DMS 273 treated with DMSO at 0.1 percent for 48 hours (cell line): ENCODE results near the gene VPS54.
"Not testable (repeated sequence)": the region's sequence is repeated elsewhere in the genome, so short reads cannot be mapped to it uniquely, and the experiment has no call there.

Source experiments
- DNase-seq: peaks from one replicate; lab custom pipeline; 2025; lab: John Stamatoyannopoulos, UW

Gene VPS54

GRCh38 chr2:63871864-63872263, 147.4 kb downstream of the VPS54 start:
- no peak for DNase-seq

GRCh38 chr2:63870679-63871078, 148.5 kb downstream of the VPS54 start:
- DNase-seq, result no peak

GRCh38 chr2:63866009-63866709, 153.1 kb downstream of the VPS54 start:
- no peak for DNase-seq

- no peak for DNase-seq
Measured at GRCh38 chr2:63865159-63865799, 153.9 kb downstream of the VPS54 start.

- no peak for DNase-seq
Measured at GRCh38 chr2:63863707-63864106, 155.5 kb downstream of the VPS54 start.

- no peak for DNase-seq
Measured at GRCh38 chr2:63862806-63863205, 156.4 kb downstream of the VPS54 start.

- peak; percentile 14 for DNase-seq
Measured at GRCh38 chr2:63861220-63861822, 157.9 kb downstream of the VPS54 start.

- DNase-seq, result no peak
Measured at GRCh38 chr2:63858291-63858690, 160.9 kb downstream of the VPS54 start.

- DNase-seq, result no peak
Measured at GRCh38 chr2:63856303-63856603, 163.0 kb downstream of the VPS54 start.

- no peak for DNase-seq
Measured at GRCh38 chr2:63855418-63856302, 163.6 kb downstream of the VPS54 start.

- no peak for DNase-seq
Measured at GRCh38 chr2:63853527-63854310, 165.5 kb downstream of the VPS54 start.

- DNase-seq, result no peak
Measured at GRCh38 chr2:63851691-63852311, 167.4 kb downstream of the VPS54 start.

GRCh38 chr2:63850649-63851048, 168.6 kb downstream of the VPS54 start:
- no peak for DNase-seq

- DNase-seq, result no peak
Measured at GRCh38 chr2:63850204-63850571, 169.0 kb downstream of the VPS54 start.

GRCh38 chr2:63849381-63850203, 169.6 kb downstream of the VPS54 start:
- no peak for DNase-seq

- not testable (repeated sequence) for DNase-seq
Measured at GRCh38 chr2:63847571-63847970, 171.7 kb downstream of the VPS54 start.

GRCh38 chr2:63846487-63846886, 172.7 kb downstream of the VPS54 start:
- DNase-seq, result no peak

GRCh38 chr2:63845866-63846265, 173.4 kb downstream of the VPS54 start:
- DNase-seq, result no peak

- no peak for DNase-seq
Measured at GRCh38 chr2:63844616-63845015, 174.6 kb downstream of the VPS54 start.

- no peak for DNase-seq
Measured at GRCh38 chr2:63843791-63844190, 175.4 kb downstream of the VPS54 start.
